Cardiac septum (tissue), 1 donor: Measurements from ENCODE around the gene BAIAP3. TPM values are rescaled to one million over a fixed set of nuclear protein-coding genes. Genes with fewer than 3 reads are reported as not detected.
"Not testable (repeated sequence)": the region's sequence is repeated elsewhere in the genome, so short reads cannot be mapped to it uniquely, and the experiment has no call there.

Experiments
- DNase-seq: peaks from one replicate; pipeline ENCODE4 v3.0.0-alpha.2; 2020; ENCODE audit warnings: low spot score
- intact Hi-C: fragments of 100-400 bp; cut with DNase I; formaldehyde crosslinking; loops from one replicate; pipeline ENCODE4 v1.14.0; 2022
- long read RNA-seq: library from polyadenylated mRNA; unstranded; transcript quantifications from one replicate; pipeline ENCODE4 v2.0.0, GENCODE V29; 2021
- total RNA-seq: library from RNA; stranded (reverse); fragmentation: NEBNext Ultra II Directional; extraction: Animal tissue kit (Norgen Biotek cat#: 25700); gene quantifications from one replicate; pipeline ENCODE4 v1.2.1, GENCODE V29; 2021
- donor health status: DM: no; HTN: no; CAD: no.

The BAIAP3 gene, protein sequence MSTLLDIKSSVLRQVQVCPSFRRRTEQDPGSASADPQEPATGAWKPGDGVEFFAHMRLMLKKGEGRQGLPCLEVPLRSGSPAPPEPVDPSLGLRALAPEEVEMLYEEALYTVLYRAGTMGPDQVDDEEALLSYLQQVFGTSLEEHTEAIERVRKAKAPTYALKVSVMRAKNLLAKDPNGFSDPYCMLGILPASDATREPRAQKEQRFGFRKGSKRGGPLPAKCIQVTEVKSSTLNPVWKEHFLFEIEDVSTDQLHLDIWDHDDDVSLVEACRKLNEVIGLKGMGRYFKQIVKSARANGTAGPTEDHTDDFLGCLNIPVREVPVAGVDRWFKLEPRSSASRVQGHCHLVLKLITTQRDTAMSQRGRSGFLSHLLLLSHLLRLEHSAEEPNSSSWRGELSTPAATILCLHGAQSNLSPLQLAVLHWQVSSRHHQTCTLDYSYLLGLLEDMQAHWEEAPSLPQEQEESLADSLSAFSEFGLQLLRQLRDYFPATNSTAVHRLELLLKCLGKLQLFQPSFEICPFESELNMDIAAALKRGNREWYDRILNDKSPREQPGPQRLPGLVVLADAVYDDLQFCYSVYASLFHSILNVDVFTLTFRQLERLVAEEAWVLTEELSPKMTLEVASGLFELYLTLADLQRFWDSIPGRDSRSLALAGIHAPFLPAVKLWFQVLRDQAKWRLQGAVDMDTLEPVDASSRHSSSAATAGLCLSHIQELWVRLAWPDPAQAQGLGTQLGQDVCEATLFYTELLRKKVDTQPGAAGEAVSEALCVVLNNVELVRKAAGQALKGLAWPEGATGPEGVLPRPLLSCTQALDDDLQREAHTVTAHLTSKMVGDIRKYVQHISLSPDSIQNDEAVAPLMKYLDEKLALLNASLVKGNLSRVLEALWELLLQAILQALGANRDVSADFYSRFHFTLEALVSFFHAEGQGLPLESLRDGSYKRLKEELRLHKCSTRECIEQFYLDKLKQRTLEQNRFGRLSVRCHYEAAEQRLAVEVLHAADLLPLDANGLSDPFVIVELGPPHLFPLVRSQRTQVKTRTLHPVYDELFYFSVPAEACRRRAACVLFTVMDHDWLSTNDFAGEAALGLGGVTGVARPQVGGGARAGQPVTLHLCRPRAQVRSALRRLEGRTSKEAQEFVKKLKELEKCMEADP
- 3.8 TPM for total RNA-seq
- long read RNA-seq, partial matches to known transcripts = 2 of 3 reads
- long read RNA-seq, other reads (novel, unspliced or antisense) = 1 of 3 reads

DNA sequence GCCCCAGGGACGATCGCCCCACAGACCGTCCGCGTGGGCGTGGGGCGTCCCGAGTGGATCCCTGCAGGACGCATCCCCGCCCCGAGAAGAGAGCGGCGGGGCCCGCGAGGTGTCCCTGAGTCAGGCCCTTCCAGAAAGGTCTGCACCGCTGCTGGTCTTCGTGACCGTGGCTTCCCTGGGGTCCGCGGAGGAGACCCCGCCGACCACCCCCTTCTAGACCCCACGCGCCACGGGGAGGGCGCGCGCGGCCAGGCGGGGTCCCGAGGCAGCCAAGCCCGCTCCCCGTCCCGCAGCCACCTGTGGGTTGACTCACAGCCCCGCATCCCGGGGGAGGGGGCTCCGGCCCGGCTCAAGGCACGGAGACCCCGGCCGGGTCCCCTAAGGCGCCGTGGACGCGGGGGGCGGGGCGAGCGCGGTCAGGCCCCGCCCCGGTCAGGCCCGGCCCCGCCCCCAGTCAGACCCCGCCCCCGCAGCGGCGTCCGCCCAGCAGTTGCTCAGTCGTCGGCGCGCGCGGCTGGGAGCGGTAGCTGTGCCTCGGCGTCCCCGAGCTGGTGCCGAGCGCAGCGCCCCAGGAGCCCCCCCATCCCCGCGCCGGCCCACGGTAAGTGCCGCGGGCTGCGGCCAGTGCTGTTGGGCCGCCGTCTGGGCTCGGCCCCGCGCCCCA is at the start of gene BAIAP3:
Gene BAIAP3 (plus strand): TSS at position 497 of the 664 bp plus-strand sequence. CDS start 4,905 bp downstream, outside the sequence.
- intact Hi-C loops = loop anchor here (10.0 kb wide), 1 partner anchor 58 kb away; no protein-coding TSS in a partner anchor
- DNase-seq = no peak

DNA sequence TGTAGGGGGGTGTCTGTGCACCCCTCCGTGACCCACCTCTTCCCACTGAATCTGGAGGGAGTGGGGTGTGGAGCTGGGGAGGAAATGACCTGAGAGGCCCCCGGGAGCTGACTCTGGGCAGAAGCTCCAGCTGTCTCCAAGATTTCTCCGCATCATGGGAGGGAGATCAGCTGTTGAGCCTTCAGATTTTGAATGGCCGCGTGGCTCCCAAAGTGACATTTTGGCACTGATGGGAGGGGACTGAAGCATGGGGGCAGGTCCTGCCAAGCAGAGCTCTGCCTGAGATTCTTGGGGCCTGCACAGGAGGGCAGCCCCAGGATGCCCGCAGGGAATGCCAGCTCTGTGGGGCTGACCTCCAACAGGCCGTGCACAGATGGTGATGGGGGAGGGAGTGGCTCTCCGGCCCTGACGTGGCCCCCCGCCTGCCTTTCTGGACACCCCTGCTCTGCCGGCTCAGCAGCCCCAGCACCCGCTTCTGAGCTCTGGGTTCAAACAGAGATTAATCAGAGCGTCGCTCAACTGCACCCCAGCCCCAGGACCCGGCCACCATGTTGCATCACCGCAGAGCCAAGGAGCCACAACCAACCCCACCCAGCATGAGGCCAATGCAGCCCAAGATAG is 49.3 kb upstream of the BAIAP3 start:
- intact Hi-C loops = no loop called here
- no peak for DNase-seq

DNA sequence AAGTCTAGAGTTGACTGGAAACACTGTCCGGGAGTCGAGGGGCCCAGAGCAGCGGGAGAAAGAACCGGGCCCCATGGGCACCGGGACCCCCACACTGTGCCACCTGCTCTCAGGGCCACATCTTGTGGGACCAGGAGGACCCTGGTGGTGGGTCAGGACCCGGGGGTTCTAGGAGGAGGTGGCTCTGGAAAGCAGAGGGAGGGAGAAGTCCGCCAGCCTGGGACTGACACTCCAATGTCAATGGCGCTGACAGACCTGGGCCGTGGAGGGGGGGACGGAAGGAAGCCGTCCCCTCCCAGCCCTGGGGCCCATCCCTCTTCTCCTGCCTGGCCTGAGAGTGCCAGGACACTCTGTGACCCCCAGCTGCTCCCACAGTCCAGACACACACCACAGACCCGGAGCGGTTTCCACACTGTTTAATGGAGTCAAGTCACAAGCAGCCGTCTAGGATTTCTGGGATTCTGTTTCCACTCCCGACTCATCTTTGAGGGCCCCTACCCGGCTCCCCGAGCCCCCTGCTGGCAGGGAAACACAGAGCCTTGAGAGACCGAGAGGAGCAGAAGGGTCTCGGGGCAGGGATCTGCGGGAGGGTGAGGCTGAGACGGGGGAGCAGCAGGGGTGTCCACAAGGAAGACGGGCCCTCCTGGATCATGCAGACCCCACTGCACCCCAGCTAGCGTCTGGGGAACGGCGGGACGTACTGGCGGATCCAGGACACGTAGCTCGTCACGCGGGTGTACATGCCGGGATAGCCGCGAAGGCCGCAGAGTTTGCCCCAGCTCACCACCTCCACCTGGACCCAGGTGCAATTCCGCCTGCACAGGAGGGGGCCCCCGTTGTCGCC is 47.6 kb upstream of the BAIAP3 start:
- intact Hi-C loops = no loop called here
- DNase-seq = no peak

DNA sequence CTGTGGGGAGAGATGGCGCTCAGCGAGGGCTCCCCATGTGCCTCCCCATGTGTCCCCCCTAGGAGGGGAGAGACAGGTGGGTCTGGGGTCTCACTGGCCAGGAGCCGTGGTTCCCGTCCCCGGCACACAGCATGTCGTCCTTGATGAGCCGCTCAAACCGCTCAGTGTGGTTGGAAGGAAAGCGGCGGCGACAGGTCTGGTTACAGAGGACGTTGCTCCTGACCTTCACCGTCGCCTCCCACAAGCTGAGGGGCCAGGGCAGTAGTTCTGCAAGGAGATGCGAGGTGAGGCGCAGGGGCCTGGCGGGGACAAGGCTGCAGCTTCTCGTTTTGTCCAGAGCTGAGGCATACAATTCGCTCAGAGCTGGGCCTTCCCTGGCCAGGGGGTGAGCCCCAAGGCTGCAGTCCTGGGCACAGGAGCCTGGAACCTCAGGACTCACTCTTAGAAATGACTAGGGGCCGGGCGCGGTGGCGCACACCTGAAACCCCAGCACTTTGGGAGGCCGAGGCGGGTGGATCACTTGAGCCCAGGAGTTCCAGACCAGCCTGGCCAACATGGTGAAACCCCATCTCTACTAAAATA is 46.8 kb upstream of the BAIAP3 start:
- intact Hi-C loops = no loop called here
- no peak for DNase-seq

DNA sequence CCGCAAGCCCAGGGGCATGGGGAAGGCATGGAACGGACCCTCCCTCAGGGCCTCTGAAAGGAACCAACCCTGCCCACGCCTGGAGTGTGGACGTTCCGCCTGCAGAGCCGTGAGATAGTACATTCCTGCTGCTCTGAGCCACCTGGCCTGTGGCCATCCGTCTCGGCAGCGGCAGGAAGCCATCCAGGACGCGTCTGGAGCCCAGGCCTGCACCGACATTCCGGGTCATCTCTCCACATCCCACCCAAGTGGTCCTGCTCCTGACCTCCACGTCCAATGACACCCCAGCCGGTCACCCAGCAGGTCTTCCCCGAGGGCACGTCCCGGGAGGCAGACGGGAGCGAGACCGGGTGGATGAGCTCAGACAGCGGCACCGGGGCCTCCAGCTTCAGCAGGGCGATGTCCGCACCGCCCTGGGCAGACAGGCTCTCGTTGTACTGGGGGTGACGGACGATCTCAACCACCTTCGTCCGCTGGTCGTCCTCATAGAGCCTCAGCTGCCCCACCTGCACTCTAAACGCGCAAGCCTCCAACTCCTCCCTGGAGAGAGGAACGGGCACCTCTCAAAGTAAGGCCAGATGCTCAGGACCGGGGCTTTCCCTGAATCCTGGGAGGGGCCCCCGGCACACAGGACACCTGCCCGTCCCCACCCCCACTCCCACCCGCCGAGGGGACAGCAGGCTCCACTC is 45.3 kb upstream of the BAIAP3 start:
- DNase-seq = no peak
- intact Hi-C loops = no loop called here

DNA sequence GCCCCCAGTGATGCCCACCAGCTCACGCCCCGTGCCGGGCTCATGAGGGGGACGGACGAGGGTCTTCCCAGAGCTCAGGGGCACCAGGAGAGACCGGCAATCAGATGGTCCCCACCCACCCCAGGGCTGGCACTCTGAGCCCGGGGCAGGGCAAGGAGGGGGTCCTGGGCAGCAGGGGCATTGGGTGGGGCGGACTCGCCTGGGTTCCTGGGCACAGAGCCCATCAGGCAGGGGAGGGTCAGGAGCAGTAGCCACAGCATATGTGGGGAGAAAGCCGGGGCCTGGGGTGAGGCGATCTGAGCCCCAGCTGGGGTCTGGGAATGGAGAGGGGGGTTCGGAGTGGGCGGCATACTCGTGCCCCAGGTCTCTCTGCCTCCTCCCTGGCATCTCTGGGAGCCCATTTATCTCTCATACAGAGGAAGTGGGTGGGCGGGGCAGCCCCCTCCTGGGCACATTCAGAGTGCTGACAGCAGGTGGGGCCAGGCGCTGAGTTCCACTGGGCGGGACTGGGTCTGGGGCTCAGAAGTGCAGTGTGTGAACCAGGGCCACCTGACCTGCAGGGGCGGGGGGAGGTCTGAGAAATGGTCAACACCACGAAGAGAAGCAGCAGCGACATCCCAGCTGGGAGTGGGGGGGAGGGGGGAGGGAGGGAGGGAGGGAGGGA is 44.5 kb upstream of the BAIAP3 start:
- DNase-seq = no peak

DNA sequence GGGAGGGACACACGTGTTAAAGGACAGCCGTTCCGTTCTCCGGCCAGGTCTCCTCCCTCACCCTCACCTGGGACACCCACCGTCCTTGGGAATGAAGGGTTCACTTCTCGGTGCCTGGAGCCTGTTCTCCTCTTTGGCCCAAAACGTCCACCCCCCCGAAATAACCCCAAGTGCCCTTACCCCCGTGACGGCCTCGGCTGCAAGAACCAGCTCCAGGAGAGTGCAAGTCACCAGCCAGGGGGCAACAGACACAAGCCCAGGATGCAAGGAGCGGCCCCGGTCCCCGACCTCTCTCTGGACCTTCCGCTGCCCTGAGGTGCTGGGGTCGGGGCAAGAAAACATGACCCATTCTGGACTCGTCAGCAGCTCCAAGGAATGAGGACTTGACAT is 44.0 kb upstream of the BAIAP3 start:
- DNase-seq = no peak
- intact Hi-C loops = no loop called here

More for the DNA sequence above, 44.5 kb upstream of the BAIAP3 start:
- intact Hi-C loops = no loop called here

DNA sequence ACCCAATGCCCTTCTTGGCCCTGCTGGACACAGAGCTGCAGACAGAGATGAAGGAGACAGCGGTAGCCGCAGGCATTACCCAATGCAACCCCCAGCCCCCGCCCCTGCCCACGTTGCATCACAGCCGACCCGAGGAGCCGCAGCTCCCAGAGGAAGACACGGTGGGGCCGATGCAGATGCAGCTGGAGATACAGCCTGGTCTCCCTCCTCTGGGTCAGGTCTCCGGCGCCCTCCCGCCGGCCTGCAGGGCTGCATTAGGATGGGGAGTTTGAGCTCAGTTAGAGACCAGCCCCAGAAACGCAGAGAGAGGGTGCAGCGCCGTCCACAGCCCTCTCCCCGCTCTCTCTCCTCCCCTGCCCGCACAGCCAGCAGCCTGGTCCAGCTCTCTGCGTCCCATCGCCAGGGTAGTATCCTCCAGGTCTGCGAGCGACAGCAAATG is 43.4 kb upstream of the BAIAP3 start:
- intact Hi-C loops = no loop called here
- DNase-seq = no peak

DNA sequence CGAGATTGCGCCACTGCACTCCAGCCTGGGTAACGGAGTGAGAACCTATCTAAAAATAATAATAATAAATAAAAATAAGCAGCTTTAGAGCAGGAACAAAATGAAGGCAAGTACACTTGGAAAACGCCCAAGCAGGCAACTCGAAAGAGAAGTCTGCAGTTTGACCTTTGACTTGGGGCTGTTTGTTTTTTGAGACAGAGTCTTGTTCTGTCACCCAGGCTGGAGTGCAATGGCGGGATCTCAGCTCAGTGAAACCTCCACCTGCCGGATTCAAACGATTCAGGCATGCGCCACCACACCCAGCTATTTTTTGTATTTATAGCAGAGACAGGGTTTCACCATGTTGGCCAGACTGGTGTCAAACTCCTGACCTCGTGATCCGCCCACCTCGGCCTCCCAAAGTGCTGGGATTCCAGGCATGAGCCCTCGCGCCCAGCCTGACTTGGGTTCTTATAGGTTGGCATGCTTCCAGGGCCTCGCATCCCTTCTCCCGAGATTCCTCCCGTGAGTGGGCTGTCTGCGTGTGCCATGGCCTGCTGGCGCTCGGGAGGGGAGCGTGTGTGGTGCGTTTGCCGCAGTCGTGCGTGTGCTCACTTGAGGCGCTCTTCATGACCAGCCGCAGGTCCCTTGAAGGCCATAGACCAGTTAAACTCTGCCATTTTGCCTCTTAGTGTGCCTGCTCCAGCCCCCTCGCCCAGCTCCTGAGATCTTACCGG is 42.4 kb upstream of the BAIAP3 start:
- intact Hi-C loops = no loop called here
- no peak for DNase-seq

DNA sequence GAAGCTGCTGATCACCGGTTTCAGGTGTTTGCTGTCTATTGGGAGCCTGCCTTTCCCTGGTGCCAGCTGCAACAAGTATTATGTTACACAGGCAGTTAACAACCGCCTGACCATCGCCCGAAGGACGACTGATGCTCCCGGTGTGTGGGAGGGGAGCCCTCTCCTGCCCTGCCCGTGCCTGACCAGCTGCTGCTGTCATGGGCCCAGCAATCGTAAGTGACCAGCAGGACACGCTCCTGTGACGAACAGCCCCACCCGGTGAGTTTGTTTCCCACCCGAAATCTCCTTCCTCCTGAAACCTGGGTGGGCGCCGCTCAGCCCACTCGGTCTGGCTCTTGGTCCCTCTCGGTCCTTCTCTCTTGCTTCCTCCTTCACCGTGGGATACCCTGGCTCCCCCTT is 41.9 kb upstream of the BAIAP3 start:
- intact Hi-C loops = no loop called here
- no peak for DNase-seq

DNA sequence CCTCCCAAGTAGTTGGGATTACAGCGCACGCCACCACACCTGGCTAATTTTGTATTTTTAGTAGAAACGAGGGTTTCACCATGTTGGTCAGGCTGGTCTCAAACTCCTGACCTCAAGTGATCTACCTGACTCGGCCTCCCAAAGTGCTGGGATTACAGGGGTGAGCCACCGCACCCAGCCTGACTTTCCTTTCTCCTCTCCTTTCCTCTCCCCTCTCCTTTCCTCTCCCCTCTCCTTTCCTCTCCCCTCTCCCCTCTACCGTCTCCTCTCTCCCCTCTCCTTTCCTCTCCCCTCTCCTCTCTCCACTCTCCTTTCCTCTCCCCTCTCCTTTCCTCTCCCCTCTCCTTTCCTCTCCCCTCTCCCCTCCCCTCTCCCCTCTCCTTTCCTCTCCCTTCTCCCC is 41.2 kb upstream of the BAIAP3 start:
- DNase-seq, intact Hi-C loops: not testable (repeated sequence)

DNA sequence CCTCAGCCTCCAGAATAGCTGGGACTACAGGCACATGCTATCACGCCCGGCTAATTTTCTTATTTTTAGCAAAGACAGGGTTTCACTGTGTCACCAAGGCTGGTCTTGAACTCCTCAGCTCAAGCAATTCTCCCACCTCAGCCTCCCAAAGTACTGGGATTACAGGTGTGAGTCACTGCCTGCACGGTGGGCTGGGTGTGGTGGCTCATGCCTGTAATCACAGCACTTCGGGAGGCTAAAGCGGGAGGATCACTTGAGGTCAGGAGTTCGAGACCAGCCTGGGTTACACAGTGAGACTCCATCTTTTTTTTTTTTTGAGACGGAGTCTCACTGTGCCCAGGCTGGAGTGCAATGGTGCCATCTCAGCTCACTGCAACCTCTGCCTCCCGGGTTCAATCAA is 40.6 kb upstream of the BAIAP3 start:
- intact Hi-C loops = not testable (repeated sequence)

DNA sequence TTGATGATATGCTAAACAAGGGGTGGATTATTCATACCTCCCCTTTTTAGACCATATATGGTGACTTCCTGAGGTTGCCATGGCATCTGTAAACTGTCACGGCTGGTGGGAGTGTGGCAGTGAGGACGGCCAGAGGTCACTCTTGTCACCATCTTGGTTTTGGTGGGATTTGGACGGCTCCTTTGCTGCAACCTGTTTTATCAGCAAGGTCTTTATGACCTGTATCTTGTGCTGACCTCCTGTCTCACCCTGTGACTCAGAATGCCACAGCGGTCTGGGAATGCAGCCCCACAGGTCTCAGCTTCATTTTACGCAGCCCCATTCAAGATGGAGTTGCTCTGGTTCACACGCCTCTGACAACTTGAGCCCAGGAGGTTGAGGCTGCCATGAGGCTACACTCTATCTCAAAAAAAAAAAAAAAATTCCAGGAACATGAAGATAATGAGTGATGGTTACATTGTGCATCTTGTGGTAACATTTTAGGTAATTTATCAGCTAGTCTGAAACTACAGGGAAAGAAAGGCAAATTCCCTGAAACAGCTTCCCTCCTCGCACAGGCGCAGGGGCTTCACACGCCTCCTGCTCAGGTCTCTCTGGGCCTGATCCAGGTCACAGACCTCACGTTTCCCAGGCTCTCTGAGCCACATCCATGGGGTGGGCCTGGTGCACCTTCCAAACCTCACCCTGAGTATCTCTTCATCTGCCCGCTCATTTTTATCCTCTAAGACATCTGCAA is 39.4 kb upstream of the BAIAP3 start:
- intact Hi-C loops = no loop called here
- no peak for DNase-seq

More for the DNA sequence above, 40.6 kb upstream of the BAIAP3 start:
- not testable (repeated sequence) for DNase-seq

DNA sequence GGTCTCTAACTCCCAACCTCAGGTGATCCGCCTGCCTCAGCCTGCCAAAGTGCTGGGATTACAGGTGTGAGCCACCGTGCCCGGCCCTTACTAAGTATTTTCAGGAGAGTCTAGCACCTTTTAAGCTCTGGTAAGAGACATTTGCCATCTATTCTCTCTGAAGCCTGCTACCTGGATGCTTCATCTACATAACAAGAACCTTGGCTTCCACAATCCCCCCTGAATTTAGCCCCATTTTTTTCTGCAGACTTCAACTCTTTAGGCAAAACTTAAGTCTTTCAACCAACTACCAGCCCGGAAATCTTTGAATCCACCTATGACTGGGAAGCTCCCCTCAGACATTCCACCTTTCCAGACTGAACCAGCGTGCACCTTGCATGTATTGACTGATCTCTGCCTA is 38.0 kb upstream of the BAIAP3 start:
- intact Hi-C loops = no loop called here
- no peak for DNase-seq

DNA sequence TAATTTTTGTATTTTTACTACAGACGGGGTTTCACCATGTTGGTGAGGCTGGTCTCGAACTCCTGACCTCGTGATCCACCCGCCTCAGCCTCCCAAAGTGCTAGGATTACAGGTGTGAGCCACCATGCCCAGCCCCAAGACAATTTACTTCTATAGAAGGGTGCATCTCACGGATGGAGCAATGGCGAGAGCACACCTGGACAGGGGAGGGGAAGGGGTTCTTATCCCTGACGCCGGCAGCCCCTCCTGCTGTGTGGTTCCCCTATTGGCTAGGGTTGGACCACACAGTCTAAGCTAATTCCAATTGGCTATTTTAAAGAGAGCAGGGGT is 36.8 kb upstream of the BAIAP3 start:
- DNase-seq, intact Hi-C loops: not testable (repeated sequence)
